NT2/D1 (cell line): ENCODE data around the gene ARHGEF6.

Experiments used
- DNase-seq: peaks from one replicate; pipeline ENCODE4 v3.0.0-alpha.2; 2011; ENCODE audit warnings: low read depth, low spot score
- H3K27me3 ChIP-seq: 2 replicates; pipeline ENCODE4 v1.6.0; 2011; ENCODE audit warnings: mild to moderate bottlenecking; ENCODE audit not compliant: insufficient read length, insufficient read depth
- H3K36me3 ChIP-seq: 2 replicates; pipeline ENCODE4 v1.6.1; 2011; ENCODE audit warnings: mild to moderate bottlenecking, low read length, mixed read lengths; ENCODE audit not compliant: insufficient read depth, insufficient read length
- H3K4me1 ChIP-seq: 2 replicates; pipeline ENCODE4 v1.5.1; 2011; ENCODE audit not compliant: insufficient read depth, insufficient read length
- H3K4me3 ChIP-seq: 2 replicates; pipeline ENCODE4 v1.5.1; 2011; ENCODE audit warnings: low read depth; ENCODE audit not compliant: insufficient read length
- H3K9ac ChIP-seq: 2 replicates; pipeline ENCODE4 v1.6.0; 2011; ENCODE audit warnings: low read depth; ENCODE audit not compliant: insufficient read length
- H3K9me3 ChIP-seq: 2 replicates; pipeline ENCODE4 v1.5.1; 2011; ENCODE audit warnings: mild to moderate bottlenecking, low read length; ENCODE audit not compliant: insufficient read depth
- SUZ12 ChIP-seq: IDR thresholded peaks from 2 replicates; pipeline ENCODE4 v1.6.1; 2011; ENCODE audit not compliant: insufficient read length, insufficient read depth; ENCODE audit errors: extremely low read depth
- YY1 ChIP-seq: IDR thresholded peaks from 2 replicates; pipeline ENCODE4 v1.6.1; 2011; ENCODE audit not compliant: insufficient read length, insufficient read depth
- ZNF274 ChIP-seq: IDR thresholded peaks from 2 replicates; pipeline ENCODE4 v1.6.1; 2011; ENCODE audit warnings: mild to moderate bottlenecking, low read depth, low read length

The ARHGEF6 gene

GRCh38 chrX:136662976-136663375 is 117.8 kb downstream of the ARHGEF6 start:
- no peaks in the 10 kb centered on the region for H3K27me3 ChIP-seq
- DNase-seq, result no peak
- H3K9ac ChIP-seq, result no peak overlapping the region
- TF ChIP-seq SUZ12, result no peak
- no peak for TF ChIP-seq ZNF274
- TF ChIP-seq YY1, result no peak
- H3K4me3 ChIP-seq, result no peak overlapping the region
- H3K4me1 ChIP-seq, result no peaks in the 10 kb centered on the region
- peaks cover 11% of the 10 kb centered on the region for H3K9me3 ChIP-seq
- H3K36me3 ChIP-seq, result no peaks in the 10 kb centered on the region

- no peaks in the 10 kb centered on the region for H3K4me1 ChIP-seq
- no peak overlapping the region for H3K9ac ChIP-seq
- H3K36me3 ChIP-seq, result no peaks in the 10 kb centered on the region
- H3K4me3 ChIP-seq, result no peak overlapping the region
- H3K27me3 ChIP-seq, result no peaks in the 10 kb centered on the region
- DNase-seq, result no peak
- TF ChIP-seq YY1 (no peak), SUZ12 (no peak), ZNF274 (no peak)
- peaks cover 11% of the 10 kb centered on the region for H3K9me3 ChIP-seq
Observed at GRCh38 chrX:136662104-136662503, 118.6 kb downstream of the ARHGEF6 start.

GRCh38 chrX:136660896-136661295 is 119.8 kb downstream of the ARHGEF6 start:
- no peak overlapping the region for H3K4me3 ChIP-seq
- TF ChIP-seq SUZ12 (no peak), YY1 (no peak), ZNF274 (no peak)
- H3K27me3 ChIP-seq, result no peaks in the 10 kb centered on the region
- H3K4me1 ChIP-seq, result no peaks in the 10 kb centered on the region
- H3K9ac ChIP-seq, result no peak overlapping the region
- peaks cover 11% of the 10 kb centered on the region for H3K9me3 ChIP-seq
- H3K36me3 ChIP-seq, result no peaks in the 10 kb centered on the region
- no peak for DNase-seq

GRCh38 chrX:136659174-136659573 is 121.6 kb downstream of the ARHGEF6 start:
- no peaks in the 10 kb centered on the region for H3K27me3 ChIP-seq
- DNase-seq, result no peak
- no peak for TF ChIP-seq YY1
- no peak for TF ChIP-seq SUZ12
- H3K9ac ChIP-seq, result no peak overlapping the region
- no peaks in the 10 kb centered on the region for H3K4me1 ChIP-seq
- no peak overlapping the region for H3K4me3 ChIP-seq
- H3K36me3 ChIP-seq, result no peaks in the 10 kb centered on the region
- no peaks in the 10 kb centered on the region for H3K9me3 ChIP-seq

- Histone ChIP-seq H3K27me3 (no peaks in the 10 kb centered on the region), H3K36me3 (no peaks in the 10 kb centered on the region), H3K4me3 (no peak overlapping the region), H3K9me3 (no peaks in the 10 kb centered on the region), H3K9ac (no peak overlapping the region), H3K4me1 (no peaks in the 10 kb centered on the region)
- TF ChIP-seq ZNF274 (no peak), SUZ12 (no peak), YY1 (no peak)
- DNase-seq, result no peak
Observed at GRCh38 chrX:136658151-136658550, 122.6 kb downstream of the ARHGEF6 start.

GRCh38 chrX:136656361-136656964 is 124.3 kb downstream of the ARHGEF6 start:
- no peak for TF ChIP-seq SUZ12
- no peak for TF ChIP-seq YY1
- no peak for TF ChIP-seq ZNF274
- H3K9me3 ChIP-seq, result no peaks in the 10 kb centered on the region
- H3K4me1 ChIP-seq, result no peaks in the 10 kb centered on the region
- H3K9ac ChIP-seq, result no peak overlapping the region
- no peak overlapping the region for H3K4me3 ChIP-seq
- no peak for DNase-seq
- no peaks in the 10 kb centered on the region for H3K36me3 ChIP-seq
- no peaks in the 10 kb centered on the region for H3K27me3 ChIP-seq

- no peaks in the 10 kb centered on the region for H3K27me3 ChIP-seq
- DNase-seq, result no peak
- TF ChIP-seq SUZ12, result no peak
- no peaks in the 10 kb centered on the region for H3K4me1 ChIP-seq
- H3K9me3 ChIP-seq, result no peaks in the 10 kb centered on the region
- H3K4me3 ChIP-seq, result no peak overlapping the region
- no peaks in the 10 kb centered on the region for H3K36me3 ChIP-seq
- no peak overlapping the region for H3K9ac ChIP-seq
Observed at GRCh38 chrX:136652822-136653723, 127.7 kb downstream of the ARHGEF6 start.
